ENCODE results near the gene RXRB. TPM values are rescaled to one million over a fixed set of nuclear protein-coding genes. Genes with fewer than 3 reads are reported as not detected.
A peak's percentile ranks its signal among the peaks of the same experiment; 100 is the strongest.

Gene RXRB
- total RNA-seq, 1 donor from 2014 or later: 70.3 TPM

- H3K4me3 Mint-ChIP-seq: no peak overlapping the region
- H3K9me3 Mint-ChIP-seq: no peaks in the 10 kb centered on the region
- no peaks in the 10 kb centered on the region for H3K36me3 Mint-ChIP-seq
- DNase-seq (ENCODE audit: low spot score in 2 of 2, unreplicated experiment in 2 of 2): no peak
- H3K27me3 Mint-ChIP-seq (ENCODE audit: low read depth): no peaks in the 10 kb centered on the region
- TF ChIP-seq CTCF (IDR thresholded peaks at IDR 0.05; ENCODE audit: unreplicated experiment): no peak
- H3K27ac Mint-ChIP-seq: no peak overlapping the region
- H3K4me1 Mint-ChIP-seq: peaks cover 21% of the 10 kb centered on the region
Observed at GRCh38 chr6:33175436-33176069, 24.9 kb downstream of the RXRB start.

DNA sequence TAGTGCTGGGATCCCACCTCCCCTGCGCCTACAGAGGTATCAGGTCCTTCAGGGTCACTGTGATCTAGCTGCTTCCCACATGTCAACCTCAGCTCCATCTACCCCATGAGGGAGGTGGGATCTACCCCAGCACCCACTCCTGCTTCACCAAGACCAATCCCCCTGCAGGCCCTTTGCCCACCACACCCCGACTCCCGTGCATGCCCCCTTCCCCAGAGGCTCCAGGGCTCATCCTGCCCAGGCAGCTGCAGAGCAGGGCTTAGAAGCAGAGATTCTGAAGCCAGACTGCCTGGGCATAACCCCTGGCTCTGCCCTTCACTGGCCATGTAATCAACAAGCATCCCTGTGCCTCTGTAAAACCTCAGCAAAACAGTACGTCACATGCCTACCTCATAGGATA is 25.7 kb downstream of the RXRB start:
- DNase-seq (ENCODE audit: low spot score in 2 of 2, unreplicated experiment in 2 of 2): peak in 1 of 2 experiments; percentile 29
- Mint-ChIP-seq H3K27ac (no peak overlapping the region), H3K36me3 (no peaks in the 10 kb centered on the region), H3K27me3 (ENCODE audit: low read depth) (no peaks in the 10 kb centered on the region), H3K9me3 (no peaks in the 10 kb centered on the region), H3K4me1 (peaks cover 21% of the 10 kb centered on the region), H3K4me3 (no peak overlapping the region)
- no peak for TF ChIP-seq CTCF (IDR thresholded peaks at IDR 0.05; ENCODE audit: unreplicated experiment)

DNA sequence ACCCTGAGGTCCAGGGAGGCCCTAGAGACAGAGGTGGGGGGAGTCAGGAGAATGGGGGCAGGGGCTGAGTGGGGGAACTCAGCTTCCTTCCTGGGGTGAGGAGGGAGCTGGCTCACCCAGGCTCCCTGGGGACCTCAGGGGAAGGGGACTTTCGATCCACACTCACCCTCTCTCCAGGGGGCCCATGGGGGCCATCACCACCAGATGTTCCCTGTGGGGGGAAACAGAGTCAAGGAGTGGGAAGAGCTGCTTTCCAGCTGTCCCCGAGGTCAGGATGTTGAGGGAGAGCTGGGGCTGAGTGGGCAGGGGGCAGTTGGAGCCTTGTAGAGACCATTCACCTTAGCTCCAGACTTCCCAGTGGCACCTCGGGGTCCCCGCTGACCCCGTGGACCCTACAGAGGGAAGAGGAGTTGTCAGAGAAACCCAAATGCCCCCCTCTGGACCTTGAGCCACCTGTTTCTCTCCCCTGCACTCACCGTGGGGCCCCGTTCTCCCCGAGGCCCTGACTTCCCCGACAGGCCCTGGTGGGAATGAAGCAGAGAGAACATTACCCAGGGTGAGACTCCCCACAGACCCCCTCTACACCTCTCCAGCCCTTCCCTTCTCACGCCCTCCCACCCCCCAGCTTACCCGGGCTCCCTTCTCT is 26.8 kb downstream of the RXRB start:
- Mint-ChIP-seq H3K9me3 (no peaks in the 10 kb centered on the region), H3K27ac (no peak overlapping the region), H3K4me3 (no peak overlapping the region), H3K4me1 (peaks cover 21% of the 10 kb centered on the region), H3K36me3 (no peaks in the 10 kb centered on the region), H3K27me3 (ENCODE audit: low read depth) (no peaks in the 10 kb centered on the region)
- TF ChIP-seq CTCF (IDR thresholded peaks at IDR 0.05; ENCODE audit: unreplicated experiment): no peak
- DNase-seq (ENCODE audit: low spot score in 2 of 2, unreplicated experiment in 2 of 2): no peak

GRCh38 chr6:33172688-33173534 is 27.6 kb downstream of the RXRB start:
- Mint-ChIP-seq H3K9me3 (no peaks in the 10 kb centered on the region), H3K27ac (peak overlapping the region; percentile 34), H3K4me3 (no peak overlapping the region), H3K27me3 (ENCODE audit: low read depth) (no peaks in the 10 kb centered on the region), H3K36me3 (no peaks in the 10 kb centered on the region), H3K4me1 (peaks cover 14% of the 10 kb centered on the region)
- DNase-seq (ENCODE audit: low spot score in 2 of 2, unreplicated experiment in 2 of 2): no peak
- TF ChIP-seq CTCF (IDR thresholded peaks at IDR 0.05; ENCODE audit: unreplicated experiment): no peak

DNA sequence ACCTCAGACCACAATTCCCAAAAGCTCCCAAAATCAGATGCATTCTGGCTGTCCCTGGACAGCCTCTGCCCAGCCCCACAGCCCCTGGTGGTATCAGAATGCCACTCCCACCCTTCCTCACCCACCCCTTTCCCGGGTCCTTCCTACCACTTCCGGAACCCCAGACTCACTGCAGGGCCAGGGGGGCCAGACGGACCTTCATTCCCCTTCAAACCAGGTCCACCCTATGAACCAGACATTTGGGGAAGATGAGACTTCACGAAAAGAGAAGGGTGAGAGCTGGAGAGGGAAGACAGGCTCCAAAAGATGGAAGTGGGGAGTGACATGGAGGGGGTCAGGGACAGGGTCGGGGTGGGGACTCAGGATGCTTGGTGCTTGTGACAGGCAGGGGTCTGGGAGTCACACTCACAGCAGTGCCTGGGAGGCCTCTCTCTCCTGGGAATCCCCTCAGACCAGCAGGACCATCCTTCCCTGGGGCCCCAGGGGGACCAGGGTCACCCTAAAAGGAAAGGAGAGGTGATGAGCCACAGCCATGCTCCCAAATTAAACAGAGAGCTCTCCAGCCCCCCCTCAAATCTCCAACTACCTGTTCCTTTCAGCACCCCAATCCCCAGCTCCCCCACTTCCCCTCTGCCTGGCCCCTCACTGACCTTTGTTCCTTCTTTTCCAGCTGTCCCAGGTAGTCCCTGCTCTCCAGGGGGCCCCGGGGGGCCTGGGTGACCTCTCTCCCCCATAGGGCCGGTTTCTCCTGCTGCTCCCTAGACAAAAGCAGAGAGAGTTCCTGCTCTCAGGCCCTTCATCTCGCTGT is 28.4 kb downstream of the RXRB start:
- H3K36me3 Mint-ChIP-seq: no peaks in the 10 kb centered on the region
- no peak for DNase-seq (ENCODE audit: low spot score in 2 of 2, unreplicated experiment in 2 of 2)
- peak overlapping the region; percentile 34 for H3K27ac Mint-ChIP-seq
- TF ChIP-seq CTCF (IDR thresholded peaks at IDR 0.05; ENCODE audit: unreplicated experiment): no peak
- H3K4me1 Mint-ChIP-seq: peaks cover 6% of the 10 kb centered on the region
- H3K9me3 Mint-ChIP-seq: no peaks in the 10 kb centered on the region
- no peaks in the 10 kb centered on the region for H3K27me3 Mint-ChIP-seq (ENCODE audit: low read depth)
- H3K4me3 Mint-ChIP-seq: no peak overlapping the region
